Measurements from ENCODE around the gene DCST2.

DCST2 gene

GRCh38 chr1:155060736-155061135 is 27.2 kb upstream of the DCST2 start:
- H3K27ac ChIP-seq (ENCODE audit: insufficient read depth, low read length, poor library complexity, severe bottlenecking), result no peak overlapping the region
- H3K4me1 ChIP-seq (ENCODE audit: control insufficient read depth, insufficient read depth, low read length, poor library complexity, severe bottlenecking), result peaks cover 28% of the 10 kb centered on the region
- no peak for DNase-seq
- H3K9me3 ChIP-seq (ENCODE audit: control insufficient read depth, low read length), result no peaks in the 10 kb centered on the region
- no peaks in the 10 kb centered on the region for H3K27me3 ChIP-seq (replicated peaks; ENCODE audit: control insufficient read depth, insufficient read depth, low read length, poor library complexity, severe bottlenecking)
- no peak overlapping the region for H3K4me3 ChIP-seq (ENCODE audit: insufficient read depth, low read depth, low read length, poor library complexity, severe bottlenecking)
- peaks cover 28% of the 10 kb centered on the region for H3K36me3 ChIP-seq (ENCODE audit: control insufficient read depth, insufficient read depth, low read length)

DNA sequence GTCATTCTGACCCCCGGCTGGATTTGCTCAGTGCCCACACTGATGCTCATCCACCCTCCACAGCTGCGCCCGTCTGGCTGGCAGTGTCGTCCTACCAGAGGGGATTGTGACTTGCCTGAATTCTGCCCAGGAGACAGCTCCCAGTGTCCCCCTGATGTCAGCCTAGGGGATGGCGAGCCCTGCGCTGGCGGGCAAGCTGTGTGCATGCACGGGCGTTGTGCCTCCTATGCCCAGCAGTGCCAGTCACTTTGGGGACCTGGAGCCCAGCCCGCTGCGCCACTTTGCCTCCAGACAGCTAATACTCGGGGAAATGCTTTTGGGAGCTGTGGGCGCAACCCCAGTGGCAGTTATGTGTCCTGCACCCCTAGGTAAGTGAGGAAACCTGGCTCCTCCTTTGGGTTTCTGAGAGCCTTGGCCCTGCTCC is 24.2 kb upstream of the DCST2 start:
- H3K9me3 ChIP-seq (ENCODE audit: control insufficient read depth, low read length), result no peaks in the 10 kb centered on the region
- no peak overlapping the region for H3K4me3 ChIP-seq (ENCODE audit: insufficient read depth, low read depth, low read length, poor library complexity, severe bottlenecking)
- H3K36me3 ChIP-seq (ENCODE audit: control insufficient read depth, insufficient read depth, low read length), result peaks cover 28% of the 10 kb centered on the region
- no peaks in the 10 kb centered on the region for H3K27me3 ChIP-seq (replicated peaks; ENCODE audit: control insufficient read depth, insufficient read depth, low read length, poor library complexity, severe bottlenecking)
- H3K4me1 ChIP-seq (ENCODE audit: control insufficient read depth, insufficient read depth, low read length, poor library complexity, severe bottlenecking), result peaks cover 24% of the 10 kb centered on the region
- no peak for DNase-seq
- no peak overlapping the region for H3K27ac ChIP-seq (ENCODE audit: insufficient read depth, low read length, poor library complexity, severe bottlenecking)

DNA sequence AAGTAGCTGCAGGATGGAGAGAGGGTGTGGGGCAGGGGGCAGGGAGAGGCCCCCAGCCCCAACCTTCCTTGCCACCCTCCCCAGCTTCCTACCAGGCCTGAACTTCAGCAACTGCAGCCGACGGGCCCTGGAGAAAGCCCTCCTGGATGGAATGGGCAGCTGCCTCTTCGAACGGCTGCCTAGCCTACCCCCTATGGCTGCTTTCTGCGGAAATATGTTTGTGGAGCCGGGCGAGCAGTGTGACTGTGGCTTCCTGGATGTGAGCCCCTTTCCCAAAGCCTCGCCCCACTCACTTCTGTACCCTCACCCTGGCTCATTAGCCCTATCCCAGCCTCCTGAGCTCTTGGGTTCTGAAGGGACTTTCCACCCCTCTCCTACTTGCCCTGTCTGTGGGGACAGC is 23.5 kb upstream of the DCST2 start:
- H3K27me3 ChIP-seq (replicated peaks; ENCODE audit: control insufficient read depth, insufficient read depth, low read length, poor library complexity, severe bottlenecking), result no peaks in the 10 kb centered on the region
- no peaks in the 10 kb centered on the region for H3K9me3 ChIP-seq (ENCODE audit: control insufficient read depth, low read length)
- no peak overlapping the region for H3K4me3 ChIP-seq (ENCODE audit: insufficient read depth, low read depth, low read length, poor library complexity, severe bottlenecking)
- DNase-seq, result no peak
- H3K27ac ChIP-seq (ENCODE audit: insufficient read depth, low read length, poor library complexity, severe bottlenecking), result no peak overlapping the region
- H3K36me3 ChIP-seq (ENCODE audit: control insufficient read depth, insufficient read depth, low read length), result peaks cover 28% of the 10 kb centered on the region
- H3K4me1 ChIP-seq (ENCODE audit: control insufficient read depth, insufficient read depth, low read length, poor library complexity, severe bottlenecking), result peaks cover 24% of the 10 kb centered on the region

GRCh38 chr1:155053531-155054105 is 20.0 kb upstream of the DCST2 start:
- no peaks in the 10 kb centered on the region for H3K9me3 ChIP-seq (ENCODE audit: control insufficient read depth, low read length)
- H3K27me3 ChIP-seq (replicated peaks; ENCODE audit: control insufficient read depth, insufficient read depth, low read length, poor library complexity, severe bottlenecking), result no peaks in the 10 kb centered on the region
- H3K4me3 ChIP-seq (ENCODE audit: insufficient read depth, low read depth, low read length, poor library complexity, severe bottlenecking), result no peak overlapping the region
- DNase-seq, result no peak
- no peak overlapping the region for H3K27ac ChIP-seq (ENCODE audit: insufficient read depth, low read length, poor library complexity, severe bottlenecking)
- H3K36me3 ChIP-seq (ENCODE audit: control insufficient read depth, insufficient read depth, low read length), result peaks cover 23% of the 10 kb centered on the region
- H3K4me1 ChIP-seq (ENCODE audit: control insufficient read depth, insufficient read depth, low read length, poor library complexity, severe bottlenecking), result peaks cover 25% of the 10 kb centered on the region

- peaks cover 15% of the 10 kb centered on the region for H3K36me3 ChIP-seq (ENCODE audit: control insufficient read depth, insufficient read depth, low read length)
- H3K4me3 ChIP-seq (ENCODE audit: insufficient read depth, low read depth, low read length, poor library complexity, severe bottlenecking), result peak overlapping the region; percentile 90
- DNase-seq, result no peak
- no peaks in the 10 kb centered on the region for H3K9me3 ChIP-seq (ENCODE audit: control insufficient read depth, low read length)
- H3K4me1 ChIP-seq (ENCODE audit: control insufficient read depth, insufficient read depth, low read length, poor library complexity, severe bottlenecking), result peaks cover 25% of the 10 kb centered on the region
- H3K27me3 ChIP-seq (replicated peaks; ENCODE audit: control insufficient read depth, insufficient read depth, low read length, poor library complexity, severe bottlenecking), result no peaks in the 10 kb centered on the region
- peak overlapping the region; percentile 15 for H3K27ac ChIP-seq (ENCODE audit: insufficient read depth, low read length, poor library complexity, severe bottlenecking)
These were observed 19.1 kb upstream of the DCST2 start for GRCh38 chr1:155052439-155053395.

DNA sequence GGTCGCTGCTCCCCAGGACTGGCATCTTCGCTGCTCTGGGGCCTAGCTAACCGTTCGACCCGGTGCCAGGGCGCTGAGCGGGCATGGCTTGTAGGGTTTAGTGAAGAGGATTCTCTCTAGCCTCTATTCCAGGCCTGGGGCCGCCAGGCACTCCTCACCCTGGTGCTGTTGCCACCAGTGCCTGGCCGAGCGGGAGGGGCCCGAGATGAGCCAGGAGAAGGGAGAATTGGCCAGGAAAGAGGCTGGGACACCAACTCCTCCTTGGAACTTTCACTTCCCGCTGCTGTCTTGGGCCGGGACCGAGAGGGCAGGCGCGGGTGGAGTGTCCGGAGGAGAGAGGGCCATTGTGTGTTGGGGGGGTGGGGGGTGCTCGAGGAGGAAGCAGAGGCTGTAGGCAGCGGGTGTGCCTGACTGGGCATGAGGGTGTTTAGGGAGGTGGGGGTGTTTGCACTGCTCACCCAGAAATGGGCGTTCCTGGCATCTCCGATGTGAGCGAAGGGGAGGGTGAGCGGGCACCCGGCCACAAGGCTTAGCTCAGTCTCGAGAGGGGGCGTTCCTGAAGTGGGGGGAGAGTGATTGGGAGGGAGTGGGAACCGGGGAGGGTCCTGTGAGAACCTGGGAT is 18.3 kb upstream of the DCST2 start:
- Histone ChIP-seq H3K4me3 (ENCODE audit: insufficient read depth, low read depth, low read length, poor library complexity, severe bottlenecking) (peak overlapping the region; percentile 90), H3K36me3 (ENCODE audit: control insufficient read depth, insufficient read depth, low read length) (peaks cover 7% of the 10 kb centered on the region), H3K27me3 (replicated peaks; ENCODE audit: control insufficient read depth, insufficient read depth, low read length, poor library complexity, severe bottlenecking) (no peaks in the 10 kb centered on the region), H3K4me1 (ENCODE audit: control insufficient read depth, insufficient read depth, low read length, poor library complexity, severe bottlenecking) (peaks cover 25% of the 10 kb centered on the region), H3K9me3 (ENCODE audit: control insufficient read depth, low read length) (no peaks in the 10 kb centered on the region), H3K27ac (ENCODE audit: insufficient read depth, low read length, poor library complexity, severe bottlenecking) (peak overlapping the region; percentile 61)
- DNase-seq, result no peak

DNA sequence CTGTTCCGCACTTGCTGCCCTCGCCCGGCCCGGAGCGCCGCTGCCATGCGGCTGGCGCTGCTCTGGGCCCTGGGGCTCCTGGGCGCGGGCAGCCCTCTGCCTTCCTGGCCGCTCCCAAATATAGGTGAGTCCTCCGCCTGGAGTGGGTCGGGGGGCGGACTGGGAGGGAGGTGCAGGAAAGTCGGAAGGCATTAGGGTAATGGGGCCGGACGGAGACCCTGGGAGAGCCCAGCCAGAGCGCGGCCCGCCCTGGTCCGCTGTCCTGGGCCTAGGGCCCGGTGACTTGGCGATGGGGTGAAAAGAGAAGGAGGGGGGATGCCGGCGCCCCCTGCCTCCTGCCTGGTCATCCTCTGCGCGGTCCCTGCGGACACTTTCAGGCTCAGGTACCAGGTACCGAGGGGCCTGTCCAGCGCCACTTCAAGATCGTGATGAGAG is 17.8 kb upstream of the DCST2 start:
- Histone ChIP-seq H3K9me3 (ENCODE audit: control insufficient read depth, low read length) (no peaks in the 10 kb centered on the region), H3K36me3 (ENCODE audit: control insufficient read depth, insufficient read depth, low read length) (peaks cover 3% of the 10 kb centered on the region), H3K4me1 (ENCODE audit: control insufficient read depth, insufficient read depth, low read length, poor library complexity, severe bottlenecking) (peaks cover 25% of the 10 kb centered on the region), H3K27me3 (replicated peaks; ENCODE audit: control insufficient read depth, insufficient read depth, low read length, poor library complexity, severe bottlenecking) (no peaks in the 10 kb centered on the region), H3K4me3 (ENCODE audit: insufficient read depth, low read depth, low read length, poor library complexity, severe bottlenecking) (peak overlapping the region; percentile 90), H3K27ac (ENCODE audit: insufficient read depth, low read length, poor library complexity, severe bottlenecking) (peak overlapping the region; percentile 61)
- no peak for DNase-seq

DNA sequence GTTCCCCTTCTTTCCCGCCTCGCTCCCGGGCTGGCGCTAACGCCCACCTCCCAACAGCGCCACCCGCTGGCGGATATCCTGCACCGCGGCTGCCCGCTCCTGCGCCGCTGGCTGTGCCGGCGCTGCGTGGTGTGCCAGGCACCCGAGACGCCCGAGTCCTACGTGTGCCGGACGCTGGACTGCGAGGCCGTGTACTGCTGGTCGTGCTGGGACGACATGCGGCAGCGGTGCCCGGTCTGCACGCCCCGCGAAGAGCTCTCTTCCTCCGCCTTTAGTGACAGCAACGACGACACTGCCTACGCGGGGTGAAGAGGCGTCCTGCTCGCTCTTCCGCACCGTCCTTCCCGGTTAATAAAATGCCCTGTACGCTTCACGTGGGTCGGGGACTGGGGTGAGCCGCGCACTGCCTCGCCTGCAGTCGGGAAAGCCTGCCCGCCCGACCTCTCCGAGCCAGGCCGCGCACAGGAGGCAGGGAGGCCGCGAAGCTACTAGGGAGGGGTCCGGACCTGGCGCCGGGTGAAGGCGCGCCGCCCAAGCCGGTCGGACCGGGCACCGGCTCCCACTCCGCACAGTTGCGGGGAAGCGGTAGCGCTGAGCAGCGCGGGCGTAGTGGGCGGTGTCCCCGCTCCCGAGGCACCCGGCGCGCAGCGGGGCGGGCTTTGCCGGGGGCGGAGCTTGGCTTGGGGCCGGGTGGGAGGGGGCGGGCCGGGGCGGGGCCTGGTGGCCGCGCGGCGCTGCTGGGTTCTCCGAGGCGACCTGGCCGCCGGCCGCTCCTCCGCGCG is 17.2 kb upstream of the DCST2 start, which contains the start of gene ADAM15:
Gene ADAM15, plus strand, starts transcription at position 757 of the 782 bp plus-strand sequence. CDS start 71 bp downstream, outside the sequence.
- Histone ChIP-seq H3K4me3 (ENCODE audit: insufficient read depth, low read depth, low read length, poor library complexity, severe bottlenecking) (peak within 1 kb of the TSS; percentile 92), H3K27me3 (replicated peaks; ENCODE audit: control insufficient read depth, insufficient read depth, low read length, poor library complexity, severe bottlenecking) (no peaks in the 10 kb centered on the region), H3K27ac (ENCODE audit: insufficient read depth, low read length, poor library complexity, severe bottlenecking) (peak within 1 kb of the TSS; percentile 71), H3K9me3 (ENCODE audit: control insufficient read depth, low read length) (no peaks in the 10 kb centered on the region), H3K4me1 (ENCODE audit: control insufficient read depth, insufficient read depth, low read length, poor library complexity, severe bottlenecking) (peaks cover 25% of the 10 kb centered on the region), H3K36me3 (ENCODE audit: control insufficient read depth, insufficient read depth, low read length) (no peaks in the 10 kb centered on the region)
- peak; percentile 71 to 78 (median 77) for DNase-seq

GRCh38 chr1:155049651-155050559 is 16.3 kb upstream of the DCST2 start:
- H3K4me3 ChIP-seq (ENCODE audit: insufficient read depth, low read depth, low read length, poor library complexity, severe bottlenecking), result peak overlapping the region; percentile 92
- H3K27ac ChIP-seq (ENCODE audit: insufficient read depth, low read length, poor library complexity, severe bottlenecking), result peak overlapping the region; percentile 71
- no peak for DNase-seq
- H3K4me1 ChIP-seq (ENCODE audit: control insufficient read depth, insufficient read depth, low read length, poor library complexity, severe bottlenecking), result peaks cover 25% of the 10 kb centered on the region
- no peaks in the 10 kb centered on the region for H3K27me3 ChIP-seq (replicated peaks; ENCODE audit: control insufficient read depth, insufficient read depth, low read length, poor library complexity, severe bottlenecking)
- H3K9me3 ChIP-seq (ENCODE audit: control insufficient read depth, low read length), result no peaks in the 10 kb centered on the region
- no peaks in the 10 kb centered on the region for H3K36me3 ChIP-seq (ENCODE audit: control insufficient read depth, insufficient read depth, low read length)

Measured in effector memory CD4-positive, alpha-beta T cell (primary cell).